DMS53 treated with DMSO at 0.1 percent for 48 hours (cell line): ENCODE data around the gene BOLA3.
"Not testable (repeated sequence)": the region's sequence is repeated elsewhere in the genome, so short reads cannot be mapped to it uniquely, and the experiment has no call there.

ENCODE experiments used
- DNase-seq: peaks from one replicate; lab custom pipeline; 2025; ENCODE audit not compliant: unreplicated experiment; lab: John Stamatoyannopoulos, UW

The BOLA3 gene, protein sequence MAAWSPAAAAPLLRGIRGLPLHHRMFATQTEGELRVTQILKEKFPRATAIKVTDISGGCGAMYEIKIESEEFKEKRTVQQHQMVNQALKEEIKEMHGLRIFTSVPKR

DNA sequence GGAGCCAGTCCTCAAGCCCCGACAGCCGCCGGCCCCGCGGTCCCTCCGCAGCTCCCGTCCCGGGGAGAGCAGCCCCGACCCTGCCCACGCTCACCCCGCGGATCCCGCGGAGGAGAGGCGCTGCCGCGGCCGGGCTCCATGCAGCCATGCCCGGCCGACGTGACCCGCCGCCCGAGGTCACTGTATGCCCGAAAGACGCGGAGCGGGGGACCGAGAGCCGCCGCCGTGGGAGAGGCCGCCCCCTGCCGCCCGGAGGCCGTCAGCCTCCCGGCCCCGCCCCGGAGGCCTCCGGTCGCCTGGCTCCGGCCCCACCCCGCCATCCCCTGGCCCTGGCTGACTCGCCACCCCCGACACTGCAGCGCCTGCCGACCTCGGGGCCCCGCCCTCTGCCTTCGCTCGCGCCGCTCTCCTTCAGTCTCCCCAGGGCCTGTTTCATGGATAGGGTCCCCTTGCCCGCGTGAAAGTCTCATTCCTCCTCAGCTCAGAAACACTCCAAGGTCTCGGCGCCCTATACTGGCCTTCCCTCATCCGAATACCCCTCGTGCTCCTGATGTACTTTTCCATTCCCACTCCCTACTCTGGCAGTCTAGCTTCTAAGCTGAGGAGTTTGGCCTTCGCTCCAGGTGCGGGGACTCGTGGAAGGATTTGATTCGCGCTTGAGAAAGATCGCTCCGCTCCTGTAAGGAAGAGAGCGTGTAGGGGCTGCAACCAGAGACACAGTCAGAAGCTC lies at the start of gene BOLA3:
TSS of gene BOLA3 (minus strand) at position 186 of the 730 bp plus-strand sequence. CDS start at position 148, 38 bp downstream.
- DNase-seq: peak; percentile 70

- no peak for DNase-seq
Measured at GRCh38 chr2:74197049-74197448, 49.3 kb upstream of the BOLA3 start.

DNA sequence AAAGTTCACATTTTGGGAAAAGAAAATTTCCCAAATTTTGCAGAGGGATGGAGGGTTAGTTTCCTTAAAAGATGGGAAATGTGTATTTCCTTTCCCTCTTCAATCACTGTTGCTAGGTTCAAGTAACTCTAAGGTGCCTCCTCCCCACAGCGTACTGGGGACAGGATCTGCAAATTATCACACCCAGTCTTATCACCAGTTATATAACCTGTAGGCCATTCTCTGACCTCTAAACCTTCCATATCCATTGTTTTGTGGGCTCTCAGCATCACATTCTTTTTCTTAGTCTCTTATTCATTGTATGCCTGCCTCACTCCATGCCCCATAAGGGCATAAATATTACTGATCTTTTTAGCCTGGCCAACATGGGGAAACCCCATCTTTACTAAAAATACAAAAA lies 47.1 kb upstream of the BOLA3 start:
- no peak for DNase-seq

DNA sequence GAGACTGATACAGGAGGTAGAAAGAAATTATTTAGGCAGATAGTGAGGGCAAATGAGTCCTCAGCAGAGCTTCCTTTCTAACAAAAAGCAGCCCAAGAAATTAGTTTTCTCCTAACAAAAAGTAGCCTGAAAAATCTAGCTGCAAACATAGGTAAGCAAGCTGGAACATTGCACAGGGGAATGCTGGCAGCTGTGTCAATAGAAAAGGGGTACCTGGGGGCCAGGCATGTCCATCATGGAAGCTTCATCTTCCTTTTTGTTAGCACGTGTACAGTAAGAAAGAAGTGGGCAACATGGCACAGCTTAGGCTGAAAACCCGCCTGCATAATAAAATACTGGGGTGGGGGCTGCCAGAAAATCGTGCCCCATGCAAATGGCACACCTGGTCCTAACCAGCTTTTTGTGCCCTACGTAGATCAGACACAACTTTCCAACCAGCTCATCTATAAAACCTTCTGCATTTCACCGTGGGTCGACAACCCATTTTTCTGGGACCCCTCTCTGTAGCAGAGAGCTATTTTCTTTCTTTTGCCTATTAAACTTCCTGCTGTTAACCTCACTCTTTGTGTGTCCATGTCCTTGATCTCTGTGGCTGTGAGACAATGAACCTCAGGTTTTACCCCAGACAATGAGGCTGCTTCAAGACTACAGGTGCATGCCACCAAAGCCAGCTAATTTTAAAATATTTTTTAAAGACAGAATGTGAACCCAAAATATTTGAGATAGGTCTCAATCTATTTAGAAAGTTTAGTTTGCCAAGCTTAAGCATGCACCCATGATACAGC lies 44.1 kb upstream of the BOLA3 start:
- DNase-seq: peak; percentile 11

- DNase-seq: no peak
Measured at GRCh38 chr2:74188696-74189095, 41.0 kb upstream of the BOLA3 start.

DNA sequence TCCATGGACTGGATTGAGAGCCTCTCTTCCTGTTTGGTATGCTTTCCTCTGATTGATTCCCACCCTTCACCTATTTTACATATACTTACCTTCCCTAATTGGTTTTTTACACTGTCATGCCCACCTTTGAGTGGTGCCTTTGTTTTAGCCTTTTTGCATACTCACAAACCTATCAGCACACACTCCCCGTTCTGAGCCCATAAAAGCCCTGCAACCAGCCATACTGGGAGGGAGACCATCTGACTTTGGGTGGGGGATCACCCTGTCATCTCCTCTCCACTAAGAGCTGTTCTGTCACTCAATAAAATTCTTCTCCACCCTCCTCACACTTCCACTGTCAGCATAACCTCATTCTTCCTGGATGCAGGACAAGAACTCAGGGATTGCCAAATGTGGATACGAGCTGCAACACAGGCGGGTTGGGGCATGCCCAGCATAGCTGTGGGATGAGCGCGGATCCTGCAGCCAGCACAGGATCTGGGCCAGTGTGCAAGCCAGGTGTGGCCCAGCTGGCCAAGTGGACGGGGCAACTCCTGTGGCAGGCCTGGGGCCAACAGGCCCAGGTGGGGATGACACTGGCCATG lies 40.4 kb upstream of the BOLA3 start:
- DNase-seq: no peak

GRCh38 chr2:74186706-74187105 lies 39.0 kb upstream of the BOLA3 start:
- not testable (repeated sequence) for DNase-seq

- no peak for DNase-seq
Measured at GRCh38 chr2:74186038-74186437, 38.3 kb upstream of the BOLA3 start.

- DNase-seq: no peak
Measured at GRCh38 chr2:74183878-74184277, 36.2 kb upstream of the BOLA3 start.

DNA sequence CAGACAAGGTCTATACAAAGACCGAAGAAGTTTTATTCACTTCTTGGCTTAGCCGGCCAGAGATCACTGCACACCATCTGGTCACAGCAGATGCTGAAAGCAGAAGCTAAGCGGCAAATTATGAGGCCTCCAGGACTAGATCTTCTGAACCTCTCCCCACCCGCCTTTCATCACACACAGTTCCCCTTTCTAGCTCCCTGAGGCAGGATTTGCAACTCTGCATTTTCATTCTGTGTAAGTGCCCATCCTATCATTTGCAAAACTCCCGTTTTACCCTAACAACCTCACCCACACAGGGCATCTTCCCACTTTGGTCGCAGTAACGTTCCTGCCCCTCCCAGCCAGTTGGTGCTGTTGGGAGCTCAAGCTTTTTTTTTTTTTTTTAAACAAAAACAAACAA lies 34.0 kb upstream of the BOLA3 start:
- no peak for DNase-seq

- no peak for DNase-seq
Measured at GRCh38 chr2:74179063-74179865, 31.6 kb upstream of the BOLA3 start.

GRCh38 chr2:74178211-74179062 lies 30.7 kb upstream of the BOLA3 start, which contains the start of gene MOB1A:
MOB1A (minus strand) TSS chr2:74178879; CDS start chr2:74178674, 205 bp downstream.
- peak; percentile 97 for DNase-seq

GRCh38 chr2:74177696-74178095 lies 30.0 kb upstream of the BOLA3 start:
- no peak for DNase-seq

- DNase-seq: no peak
Measured at GRCh38 chr2:74174909-74175308, 27.2 kb upstream of the BOLA3 start.

DNA sequence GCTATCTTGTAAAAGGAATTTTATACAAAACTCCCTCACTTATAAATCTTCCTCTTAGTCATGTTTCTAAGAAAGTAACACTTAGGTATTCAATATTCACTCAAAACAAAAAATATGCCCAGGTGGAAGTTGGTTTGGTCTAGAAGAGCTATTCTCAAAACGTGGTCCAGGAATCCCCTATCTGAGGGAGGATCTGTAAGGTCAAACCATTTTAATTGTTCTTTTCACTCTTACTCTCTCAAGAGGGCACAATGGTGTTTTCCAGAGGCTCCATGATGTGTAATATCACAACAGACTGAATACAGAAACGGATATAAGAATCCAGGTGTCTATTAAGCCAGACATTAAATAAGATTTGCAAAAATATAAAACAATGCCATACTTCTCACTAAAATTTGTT lies 21.0 kb upstream of the BOLA3 start:
- DNase-seq: no peak

- no peak for DNase-seq
Measured at GRCh38 chr2:74164761-74165160, 17.0 kb upstream of the BOLA3 start.

- no peak for DNase-seq
Measured at GRCh38 chr2:74162951-74163350, 15.2 kb upstream of the BOLA3 start.

GRCh38 chr2:74155830-74156229 lies 8.1 kb upstream of the BOLA3 start:
- DNase-seq: no peak

DNA sequence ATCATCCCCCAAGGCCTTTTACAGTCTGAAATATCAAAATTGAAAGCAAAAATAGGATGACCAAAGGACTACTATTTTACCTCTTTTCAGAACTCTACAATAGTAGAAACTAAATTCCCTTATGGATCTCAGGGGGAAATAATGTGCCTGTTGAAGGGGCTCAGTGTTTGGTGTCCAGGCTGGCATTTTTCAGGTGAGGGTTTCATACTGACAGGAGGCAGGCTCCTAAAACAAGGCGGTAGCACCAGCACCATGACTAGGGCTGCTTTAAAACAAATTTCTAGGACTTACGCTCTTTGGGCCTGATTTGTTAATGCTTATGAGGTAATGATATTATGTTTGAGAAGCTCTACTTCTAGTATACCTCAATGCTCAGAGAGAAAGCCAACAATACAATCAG lies 5.2 kb upstream of the BOLA3 start:
- no peak for DNase-seq
